Measurements from ENCODE around the gene MDH1. TPM values are rescaled to one million over a fixed set of nuclear protein-coding genes. Genes with fewer than 3 reads are reported as not detected.

The MDH1 gene
- total RNA-seq, 2 experiments from 2014 or later = 190 to 222 TPM

DNA sequence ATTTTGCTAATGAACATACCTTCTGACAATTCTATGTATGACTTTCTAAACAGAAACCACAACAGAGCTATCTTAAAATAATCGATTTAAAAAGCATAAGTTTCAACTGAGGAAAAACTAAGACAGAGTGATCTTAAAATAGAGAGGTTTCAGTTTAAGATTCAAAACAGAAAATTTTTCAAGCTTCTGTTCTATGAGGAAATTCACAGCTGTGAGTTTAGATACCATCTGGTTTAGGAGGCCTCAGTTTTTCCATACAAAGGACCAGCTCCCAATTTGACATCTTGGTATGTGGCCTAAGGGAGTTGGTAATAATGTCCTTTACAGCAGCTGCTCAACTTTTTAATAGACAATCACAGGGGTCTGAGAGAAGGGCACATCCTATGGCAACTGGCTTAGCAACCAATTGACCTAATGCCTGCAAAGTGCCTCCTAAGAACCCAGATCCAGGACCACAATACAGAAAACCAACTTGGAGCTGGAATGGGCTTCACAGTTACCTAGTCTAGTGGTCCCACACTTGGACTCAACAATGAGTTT, 39.7 kb downstream of the MDH1 start:
- no peaks in the 10 kb centered on the region for H3K79me2 ChIP-seq (ENCODE audit: insufficient read depth, low read depth, low read length)
- no peaks in the 10 kb centered on the region for H3K36me3 ChIP-seq (ENCODE audit: insufficient read depth, low read length)
- no peak overlapping the region for H3K27ac ChIP-seq (ENCODE audit: low read depth, low read length, poor library complexity, severe bottlenecking)
- no peak overlapping the region for H3K4me2 ChIP-seq (ENCODE audit: low read length)
- H2AFZ ChIP-seq (ENCODE audit: low read length) = no peak overlapping the region
- ChIA-PET POLR2A (interaction anchor here (0.5 to 1.0 kb wide), 4 partner anchors 18 to 1101 kb away, joined by 3 read pairs; no protein-coding TSS in a partner anchor), CTCF (ENCODE audit: unreplicated experiment) (no interaction called here)
- no peaks in the 10 kb centered on the region for H3K9me3 ChIP-seq (ENCODE audit: low read length)
- no TSS peak for BruUV-seq (replicated peaks)
- no peaks in the 10 kb centered on the region for H4K20me1 ChIP-seq (ENCODE audit: insufficient read depth, low read length)
- no peak overlapping the region for H3K4me3 ChIP-seq (ENCODE audit: low read depth, low read length, poor library complexity, severe bottlenecking)
- intact Hi-C loops (cut with micrococcal nuclease; ENCODE audit: unreplicated experiment) = no loop called here
- no peaks in the 10 kb centered on the region for H3K9me2 ChIP-seq (ENCODE audit: insufficient read depth, low read length)
- no peak for DNase-seq (ENCODE audit: low spot score)
- TF ChIP-seq EZH2phosphoT487 (IDR thresholded peaks at IDR 0.05; ENCODE audit: borderline replicate concordance, low read depth, low read length) = no peak
- TF ChIP-seq, protein P1, sequence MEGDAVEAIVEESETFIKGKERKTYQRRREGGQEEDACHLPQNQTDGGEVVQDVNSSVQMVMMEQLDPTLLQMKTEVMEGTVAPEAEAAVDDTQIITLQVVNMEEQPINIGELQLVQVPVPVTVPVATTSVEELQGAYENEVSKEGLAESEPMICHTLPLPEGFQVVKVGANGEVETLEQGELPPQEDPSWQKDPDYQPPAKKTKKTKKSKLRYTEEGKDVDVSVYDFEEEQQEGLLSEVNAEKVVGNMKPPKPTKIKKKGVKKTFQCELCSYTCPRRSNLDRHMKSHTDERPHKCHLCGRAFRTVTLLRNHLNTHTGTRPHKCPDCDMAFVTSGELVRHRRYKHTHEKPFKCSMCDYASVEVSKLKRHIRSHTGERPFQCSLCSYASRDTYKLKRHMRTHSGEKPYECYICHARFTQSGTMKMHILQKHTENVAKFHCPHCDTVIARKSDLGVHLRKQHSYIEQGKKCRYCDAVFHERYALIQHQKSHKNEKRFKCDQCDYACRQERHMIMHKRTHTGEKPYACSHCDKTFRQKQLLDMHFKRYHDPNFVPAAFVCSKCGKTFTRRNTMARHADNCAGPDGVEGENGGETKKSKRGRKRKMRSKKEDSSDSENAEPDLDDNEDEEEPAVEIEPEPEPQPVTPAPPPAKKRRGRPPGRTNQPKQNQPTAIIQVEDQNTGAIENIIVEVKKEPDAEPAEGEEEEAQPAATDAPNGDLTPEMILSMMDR (conservative IDR thresholded peaks at IDR 0.05; ENCODE audit: low read length) = no peak
- no peaks in the 10 kb centered on the region for H3K4me1 ChIP-seq (ENCODE audit: insufficient read depth, low read length, poor library complexity, severe bottlenecking)

DNA sequence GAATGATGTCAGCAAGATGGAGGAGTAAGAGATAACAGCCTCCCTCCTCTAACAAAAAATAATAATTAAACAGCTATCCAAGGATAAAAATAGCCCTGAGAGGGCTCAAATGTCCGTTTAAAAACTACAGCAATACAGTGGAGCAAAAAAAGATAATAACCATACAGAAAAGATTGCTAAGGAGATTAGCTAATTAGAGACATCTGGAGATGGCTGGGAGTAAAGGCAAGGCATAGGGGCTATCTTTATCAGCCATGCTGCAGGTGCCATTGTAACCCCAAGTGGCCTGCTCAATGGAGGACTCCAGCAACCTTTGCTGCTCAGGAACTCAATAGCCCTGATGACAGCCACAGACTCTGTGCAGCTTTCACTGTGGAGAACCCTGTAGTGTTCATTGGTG, 42.7 kb downstream of the MDH1 start:
- Histone ChIP-seq H3K9me3 (ENCODE audit: low read length) (no peaks in the 10 kb centered on the region; the same call in 1 of the 2 replicates), H4K20me1 (ENCODE audit: insufficient read depth, low read length) (no peaks in the 10 kb centered on the region), H3K4me3 (ENCODE audit: low read depth, low read length, poor library complexity, severe bottlenecking) (no peak overlapping the region), H2AFZ (ENCODE audit: low read length) (no peak overlapping the region), H3K27ac (ENCODE audit: low read depth, low read length, poor library complexity, severe bottlenecking) (no peak overlapping the region), H3K36me3 (ENCODE audit: insufficient read depth, low read length) (no peaks in the 10 kb centered on the region), H3K4me2 (ENCODE audit: low read length) (no peak overlapping the region), H3K79me2 (ENCODE audit: insufficient read depth, low read depth, low read length) (no peaks in the 10 kb centered on the region), H3K9me2 (ENCODE audit: insufficient read depth, low read length) (no peaks in the 10 kb centered on the region), H3K4me1 (ENCODE audit: insufficient read depth, low read length, poor library complexity, severe bottlenecking) (no peaks in the 10 kb centered on the region)
- CTCF ChIA-PET (ENCODE audit: unreplicated experiment) = no interaction called here
- BruUV-seq (replicated peaks) = no TSS peak
- DNase-seq (ENCODE audit: low spot score) = no peak
- TF ChIP-seq, protein P1 (conservative IDR thresholded peaks at IDR 0.05; ENCODE audit: low read length) = no peak
- TF ChIP-seq EZH2phosphoT487 (IDR thresholded peaks at IDR 0.05; ENCODE audit: borderline replicate concordance, low read depth, low read length) = no peak
- POLR2A ChIA-PET = no interaction called here
- intact Hi-C loops (cut with micrococcal nuclease; ENCODE audit: unreplicated experiment) = no loop called here

DNA sequence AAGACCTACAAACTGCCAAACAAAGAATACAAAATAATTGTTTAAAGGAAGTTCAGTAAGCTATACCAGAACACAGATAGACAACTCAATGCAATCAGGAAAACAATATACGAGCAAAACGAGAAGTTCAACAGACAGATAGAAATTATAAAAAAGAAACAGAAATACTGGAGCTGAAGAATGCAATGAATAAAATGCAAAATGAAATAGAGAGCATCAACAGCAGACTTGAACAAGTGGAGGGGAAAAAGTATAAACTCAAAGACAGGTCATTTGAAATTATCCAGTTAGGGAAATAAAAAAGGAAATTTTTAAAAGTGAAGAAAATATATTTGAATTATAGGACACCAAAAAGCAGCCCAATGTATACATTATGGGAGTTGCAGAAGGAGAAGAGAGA, 43.6 kb downstream of the MDH1 start:
- Histone ChIP-seq H3K4me1 (ENCODE audit: insufficient read depth, low read length, poor library complexity, severe bottlenecking) (no peaks in the 10 kb centered on the region), H3K79me2 (ENCODE audit: insufficient read depth, low read depth, low read length) (no peaks in the 10 kb centered on the region), H3K9me2 (ENCODE audit: insufficient read depth, low read length) (no peaks in the 10 kb centered on the region), H3K36me3 (ENCODE audit: insufficient read depth, low read length) (no peaks in the 10 kb centered on the region), H3K4me3 (ENCODE audit: low read depth, low read length, poor library complexity, severe bottlenecking) (no peak overlapping the region), H3K4me2 (ENCODE audit: low read length) (no peak overlapping the region), H2AFZ (ENCODE audit: low read length) (no peak overlapping the region), H3K27ac (ENCODE audit: low read depth, low read length, poor library complexity, severe bottlenecking) (no peak overlapping the region), H3K9me3 (ENCODE audit: low read length) (no peaks in the 10 kb centered on the region; the same call in 1 of the 2 replicates), H4K20me1 (ENCODE audit: insufficient read depth, low read length) (no peaks in the 10 kb centered on the region)
- intact Hi-C loops (cut with micrococcal nuclease; ENCODE audit: unreplicated experiment) = no loop called here
- TF ChIP-seq EZH2phosphoT487 (IDR thresholded peaks at IDR 0.05; ENCODE audit: borderline replicate concordance, low read depth, low read length) = no peak
- BruUV-seq (replicated peaks) = no TSS peak
- CTCF ChIA-PET (ENCODE audit: unreplicated experiment) = no interaction called here
- DNase-seq (ENCODE audit: low spot score) = no peak
- POLR2A ChIA-PET = no interaction called here
